GM21367 (cell line): ENCODE measurements around the gene SPAG9.

ENCODE experiments used
- ATAC-seq: cut with Tn5 transposase; IDR thresholded peaks from one replicate; pipeline ENCODE4 v1.9.1; 2021; ENCODE audit not compliant: unreplicated experiment

The SPAG9 gene

DNA sequence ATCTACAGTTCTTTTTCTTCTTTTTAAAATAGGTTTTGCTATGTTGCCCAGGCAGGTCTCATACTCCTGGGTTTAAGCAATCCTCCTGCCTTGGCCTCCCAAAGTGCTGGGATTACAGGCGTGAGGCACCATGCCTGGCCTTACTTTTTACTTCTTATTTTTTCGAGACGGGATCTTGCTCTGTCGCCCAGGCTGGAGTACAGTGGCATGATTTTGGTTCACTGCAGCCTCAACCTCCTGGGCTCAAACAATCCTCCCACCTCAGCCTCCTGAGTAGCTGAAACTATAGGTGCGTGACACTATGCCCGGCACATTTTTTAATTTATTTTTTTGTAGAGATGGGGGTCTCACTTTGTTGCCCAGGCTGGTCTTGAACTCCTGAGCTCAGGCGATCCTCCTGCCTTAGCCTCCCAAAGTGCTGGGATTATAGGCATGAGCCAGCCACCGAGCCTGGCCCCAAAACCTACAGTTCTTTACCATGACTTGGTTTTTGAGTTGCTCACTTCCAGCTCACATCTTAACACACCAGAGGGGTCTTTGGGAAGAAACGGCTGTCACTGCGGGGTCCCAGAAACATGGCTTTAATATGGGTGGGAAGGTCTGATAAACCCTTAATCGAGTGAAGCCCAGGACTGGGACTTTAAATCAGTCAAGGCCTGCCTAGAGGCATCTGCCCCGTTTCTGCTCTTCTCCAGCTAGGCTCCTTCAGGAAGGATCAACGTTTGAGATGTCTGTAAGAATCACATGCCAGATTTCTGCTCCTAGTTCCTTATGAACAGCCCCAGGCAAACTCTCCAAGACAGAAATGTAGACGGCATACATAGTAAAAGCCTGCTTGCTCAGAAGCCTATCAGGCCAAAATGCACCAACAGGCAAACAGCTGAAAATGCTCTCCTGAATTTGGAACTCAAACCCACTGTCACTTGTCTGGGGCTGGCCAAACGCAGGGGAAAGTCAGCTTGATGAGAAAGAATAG is 162.8 kb downstream of the SPAG9 start:
- no peak for ATAC-seq

- no peak for ATAC-seq
Measured at GRCh38 chr17:50956750-50957523, 163.7 kb downstream of the SPAG9 start.

- ATAC-seq = no peak
Measured at GRCh38 chr17:50956409-50956749, 164.3 kb downstream of the SPAG9 start.

DNA sequence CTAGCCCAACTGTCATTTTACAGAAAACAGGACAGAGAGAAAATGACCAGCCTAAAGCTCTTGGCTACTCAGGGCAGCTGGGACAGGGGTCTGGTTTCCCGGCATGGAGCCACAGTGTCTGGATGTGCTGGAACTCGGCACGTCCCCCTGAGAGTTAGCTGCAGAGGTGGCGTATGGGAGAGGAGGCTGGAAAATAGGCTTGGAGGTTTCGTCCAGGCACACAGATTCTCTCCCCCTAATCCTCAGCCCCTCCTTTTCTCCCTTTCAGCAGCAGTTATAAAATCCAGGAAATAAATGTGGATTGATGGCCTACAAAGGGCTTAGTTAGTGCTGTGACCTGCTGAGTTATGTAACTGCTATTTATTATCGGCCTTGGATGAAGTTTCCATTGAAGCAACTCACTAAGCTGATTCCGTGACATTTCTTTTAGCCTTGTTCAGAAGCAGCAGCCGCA is 165.0 kb downstream of the SPAG9 start:
- no peak for ATAC-seq

DNA sequence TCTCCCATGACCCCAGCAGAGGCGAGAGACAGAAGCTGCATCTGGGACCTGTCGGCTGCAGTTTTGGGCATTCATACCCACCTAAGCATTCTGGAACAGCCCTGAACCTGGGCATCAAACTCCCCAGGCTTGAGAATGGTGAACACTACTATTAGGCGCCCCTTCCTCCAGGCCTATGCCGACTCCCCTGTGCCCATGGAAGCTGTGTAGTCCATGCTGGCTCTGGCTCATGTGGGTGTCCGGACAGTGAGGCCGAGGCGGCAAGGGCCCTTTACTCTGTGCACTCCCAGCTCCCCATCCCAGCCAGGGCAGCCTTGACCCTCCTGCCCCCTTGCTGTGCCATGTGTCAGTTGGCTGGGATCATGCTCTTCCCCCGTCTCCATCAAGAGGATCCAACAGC is 165.5 kb downstream of the SPAG9 start:
- ATAC-seq = no peak

DNA sequence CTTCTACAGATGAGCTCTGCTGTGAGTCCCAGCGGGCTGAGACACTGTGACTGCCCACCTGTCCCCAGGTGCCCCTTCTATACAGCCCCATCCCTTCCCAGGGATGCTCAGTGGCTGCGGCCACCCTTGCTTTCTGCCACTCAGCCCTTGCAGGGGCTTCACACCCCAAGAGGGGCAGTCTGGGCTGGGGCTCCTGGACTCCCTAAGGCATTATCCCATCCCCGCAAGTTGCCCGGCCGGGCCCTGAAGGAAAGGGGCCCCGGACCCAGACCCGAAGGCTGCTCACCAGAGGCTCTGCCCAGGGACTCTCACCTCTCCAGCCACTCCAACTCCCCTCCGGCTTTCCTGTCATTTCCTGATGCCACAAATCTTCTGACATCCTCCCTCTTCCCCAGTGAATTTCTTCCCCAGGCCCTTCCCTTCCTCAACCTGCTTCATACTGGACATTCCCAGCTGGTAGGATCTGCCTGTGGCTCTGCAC is 166.0 kb downstream of the SPAG9 start:
- ATAC-seq = no peak

DNA sequence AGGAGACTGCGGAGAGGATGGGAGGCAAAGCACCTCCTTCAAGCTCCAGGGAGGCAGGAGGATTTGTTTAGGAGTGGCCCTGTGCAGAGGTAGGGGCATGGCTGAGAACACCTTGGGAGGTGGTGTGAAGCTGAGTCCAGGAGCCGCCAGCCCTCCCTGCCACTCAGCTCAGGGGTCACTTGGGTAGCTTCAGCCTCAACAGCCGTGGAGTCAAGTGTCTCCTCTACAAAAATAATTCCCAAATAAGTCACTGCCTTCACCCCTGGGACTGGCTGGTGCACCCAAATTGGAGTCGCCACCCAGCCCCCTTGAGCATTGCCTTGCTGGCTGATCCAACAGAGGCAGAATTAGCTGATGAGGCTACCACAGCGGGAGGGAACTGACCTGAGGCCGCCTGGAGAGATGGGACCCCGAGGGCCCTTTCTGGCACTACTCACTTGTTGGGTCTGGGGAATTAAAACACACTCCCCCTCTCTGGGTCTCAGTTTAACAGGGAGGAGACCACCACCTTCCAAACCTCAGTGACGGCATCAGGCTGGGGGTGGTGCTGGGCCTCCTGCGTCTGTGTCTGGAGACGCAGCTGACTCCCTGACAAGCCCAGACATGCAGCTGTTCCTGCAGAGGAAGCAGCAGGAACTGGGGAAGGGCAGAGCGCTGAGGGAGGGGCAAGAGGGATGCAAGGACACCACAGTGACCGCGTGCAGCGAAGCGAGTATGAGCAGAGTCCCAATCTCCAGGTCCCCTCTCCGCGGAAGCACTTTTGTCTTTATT is 166.7 kb downstream of the SPAG9 start:
- no peak for ATAC-seq

- ATAC-seq = no peak
Measured at GRCh38 chr17:50953518-50953830, 167.2 kb downstream of the SPAG9 start.

DNA sequence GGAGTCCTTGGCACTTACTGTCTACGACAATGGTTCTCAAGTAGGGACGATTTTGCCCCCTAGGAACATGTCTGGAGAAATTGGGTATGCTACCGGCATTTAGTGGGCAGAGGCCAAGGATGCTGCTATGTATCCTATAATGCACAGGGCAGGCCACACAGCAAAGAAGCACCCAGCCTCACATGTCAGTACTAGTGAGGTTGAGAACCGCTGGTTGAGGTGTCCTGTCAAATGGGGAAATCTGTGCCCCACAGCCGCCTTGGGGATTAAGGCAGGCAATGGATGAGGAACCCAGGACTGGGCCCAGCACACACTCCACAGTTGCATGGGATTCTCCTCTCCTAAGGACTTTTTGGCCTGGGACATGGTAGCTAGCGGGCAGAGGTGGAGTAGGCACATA is 167.8 kb downstream of the SPAG9 start:
- no peak for ATAC-seq

- ATAC-seq = no peak
Measured at GRCh38 chr17:50952013-50952412, 168.7 kb downstream of the SPAG9 start.

DNA sequence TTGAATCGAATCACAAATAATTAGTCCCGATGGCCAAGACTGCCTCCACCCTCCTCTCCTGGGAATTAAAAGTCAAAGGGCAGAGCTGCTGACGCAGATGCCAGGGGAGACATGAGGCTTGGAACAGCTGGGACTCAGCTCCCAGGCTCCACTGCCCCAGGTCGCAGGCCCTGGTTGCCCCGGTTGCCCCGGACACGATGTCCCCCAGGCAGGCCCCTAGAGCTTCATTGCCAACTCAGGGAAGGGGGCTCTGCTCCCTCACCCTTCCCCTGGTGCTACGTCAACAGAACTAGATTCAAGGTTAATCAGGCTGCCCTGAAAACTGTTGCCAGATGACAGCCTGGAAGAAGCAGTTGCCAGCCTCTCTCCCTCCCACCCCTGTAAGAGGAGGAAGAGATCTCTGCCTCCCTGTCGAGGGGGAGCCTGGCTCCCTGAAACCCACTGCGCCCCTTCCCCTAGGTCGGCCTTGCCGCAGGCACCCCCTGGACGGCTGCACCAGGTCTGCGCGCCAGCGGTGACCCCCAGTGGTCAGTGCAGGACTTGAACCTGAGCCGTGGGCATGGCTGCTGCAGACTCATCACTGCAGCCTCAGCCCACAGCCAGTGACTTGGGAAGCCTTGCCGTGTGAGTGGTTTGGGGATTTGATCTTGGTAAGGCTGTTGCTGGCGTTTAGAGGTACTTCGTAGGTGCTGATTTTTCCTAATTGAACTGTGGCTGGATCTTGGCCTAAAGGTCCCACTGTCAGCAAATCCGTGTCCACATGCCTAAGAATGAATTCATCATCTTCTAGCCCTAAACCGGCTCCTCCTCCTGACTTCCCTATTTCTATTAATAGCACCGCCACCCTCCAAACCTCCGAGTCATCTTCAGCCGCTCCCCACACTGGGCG is 170.4 kb downstream of the SPAG9 start:
- peak; percentile 46 for ATAC-seq

DNA sequence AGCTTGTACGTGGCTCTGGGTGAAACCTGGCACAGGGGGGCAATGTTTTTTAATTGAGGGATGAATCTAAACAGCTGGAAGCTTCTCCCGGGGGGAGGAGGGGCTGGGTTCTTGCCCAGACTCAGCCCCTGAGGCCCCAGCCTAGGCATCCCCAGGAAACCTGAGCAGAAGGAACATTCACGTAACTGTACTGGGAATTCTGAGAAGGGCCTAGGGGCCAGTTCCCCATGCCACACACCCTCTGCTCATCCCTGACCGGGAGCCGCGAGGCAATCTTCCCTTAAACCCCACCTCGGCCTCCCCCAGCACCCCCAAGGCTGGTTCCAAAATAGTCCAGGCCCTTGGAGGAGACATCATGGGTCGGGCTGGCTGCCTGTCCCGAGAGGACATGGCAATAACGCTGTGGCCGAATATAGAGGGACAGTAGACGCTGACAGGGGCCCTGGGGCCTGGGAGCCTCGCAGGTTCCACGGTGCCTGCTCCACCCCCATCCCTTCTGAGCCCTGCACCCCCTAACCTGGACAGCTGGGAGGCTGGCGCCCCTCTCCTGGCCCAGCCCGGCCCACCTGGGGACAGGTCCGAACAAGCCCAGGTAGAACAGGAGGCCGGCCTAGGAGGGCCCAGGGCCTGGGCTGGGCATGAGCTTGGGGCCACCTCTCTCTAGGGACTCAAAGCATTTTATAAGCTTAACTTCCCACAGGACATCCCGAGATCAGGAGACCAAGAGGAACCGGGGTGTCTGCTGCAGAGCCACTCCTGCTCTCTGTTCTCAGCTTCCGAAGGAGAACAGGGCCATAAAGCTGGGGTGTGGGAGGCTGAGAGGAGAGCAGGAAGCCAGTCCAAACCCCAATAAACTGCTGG is 171.3 kb downstream of the SPAG9 start:
- no peak for ATAC-seq

- no peak for ATAC-seq
Measured at GRCh38 chr17:50948711-50949110, 172.0 kb downstream of the SPAG9 start.

GRCh38 chr17:50947782-50948543 is 172.7 kb downstream of the SPAG9 start:
- ATAC-seq = no peak

DNA sequence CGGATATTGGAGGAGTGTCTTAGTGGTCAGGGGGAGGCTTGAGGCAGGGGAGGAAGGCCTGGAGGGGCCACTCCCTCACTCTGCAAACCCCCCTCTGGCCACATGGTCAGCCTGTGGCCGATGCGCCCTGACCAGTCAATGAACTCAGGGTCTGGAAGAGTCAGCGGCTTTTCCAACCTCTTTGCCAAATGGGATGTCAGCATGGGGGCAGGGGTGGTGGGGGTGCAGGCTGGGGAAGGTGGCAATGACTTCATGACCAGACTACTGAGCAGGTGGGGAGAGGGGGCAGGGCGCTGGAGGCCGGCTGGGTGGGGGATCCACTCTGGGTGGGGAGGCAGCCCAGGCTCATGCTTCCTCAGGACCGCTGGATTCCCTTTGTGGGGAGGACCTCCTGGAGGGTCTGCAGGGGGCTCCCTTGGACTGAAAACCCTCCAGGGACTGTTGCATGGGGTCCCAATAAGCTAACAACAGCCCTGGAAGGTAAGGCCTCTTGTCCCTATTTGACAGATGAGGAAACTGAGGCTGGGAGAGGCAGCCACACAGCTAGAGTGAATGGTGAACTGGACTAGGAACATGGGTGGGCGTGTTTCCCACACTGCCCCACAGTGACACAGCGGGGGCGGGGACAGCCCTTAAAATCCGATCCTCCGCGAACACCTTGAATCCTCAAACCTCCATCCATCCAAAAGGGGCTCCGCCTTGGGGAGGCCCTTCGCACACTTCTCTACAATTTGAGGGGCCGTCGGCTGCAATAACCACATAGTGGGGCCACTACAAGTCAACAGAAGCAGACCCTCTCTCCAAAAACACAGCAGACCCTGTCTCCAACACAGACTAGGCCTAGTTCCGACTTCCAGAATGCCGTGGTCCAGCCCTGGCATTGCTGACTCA is 173.5 kb downstream of the SPAG9 start:
- no peak for ATAC-seq

GRCh38 chr17:50946223-50946890 is 174.3 kb downstream of the SPAG9 start:
- no peak for ATAC-seq

- no peak for ATAC-seq
Measured at GRCh38 chr17:50945779-50946222, 174.9 kb downstream of the SPAG9 start.
